Measurements from ENCODE around the gene TSPAN31. TPM values are rescaled to one million over a fixed set of nuclear protein-coding genes. Genes with fewer than 3 reads are reported as not detected.

TSPAN31 gene
- total and polyA plus RNA-seq, 2 of the 8 experiments (the other 6 are each of a cell fraction or from before 2014, with no cell fraction given): 15.8 to 31.4 TPM

- DNase-seq (ENCODE audit: low read depth in 1 of 2, low spot score in 2 of 2): no peak
- Histone ChIP-seq H3K9ac (replicated peaks in 1 of 4; ENCODE audit: extremely low read depth in 1 of 4, low read depth in 3 of 4, low read length in 3 of 4) (no peak overlapping the region), H4K5ac (ENCODE audit: insufficient read length, low read depth, low read length) (no peak overlapping the region), H3K4me3 (ENCODE audit: extremely low read depth in 1 of 4, insufficient read depth in 2 of 4, low read depth in 3 of 4, low read length in 4 of 4) (no peak overlapping the region), H3K4me2 (ENCODE audit: insufficient read depth in 1 of 2, low read depth in 2 of 2, low read length in 2 of 2) (no peak overlapping the region), H2BK15ac (ENCODE audit: low read length) (no peak overlapping the region), H3K4me1 (replicated peaks in 1 of 4; ENCODE audit: control insufficient read depth in 3 of 4, insufficient read depth in 4 of 4, low read length in 3 of 4) (no peaks in the 10 kb centered on the region), H3K27ac (ENCODE audit: low read depth, low read length) (no peak overlapping the region), H3K23ac (ENCODE audit: insufficient read length) (no peak overlapping the region), H2BK12ac (ENCODE audit: low read depth, low read length) (no peak overlapping the region), H3K4ac (replicated peaks; ENCODE audit: insufficient read length, low read depth, low read length) (no peak overlapping the region), H3K56ac (replicated peaks; ENCODE audit: insufficient read length, low read depth, low read length) (no peak overlapping the region), H3K14ac (ENCODE audit: insufficient read length) (no peak overlapping the region), H4K20me1 (replicated peaks in 1 of 2; ENCODE audit: control insufficient read depth in 1 of 2, insufficient read depth in 2 of 2, low read length in 2 of 2) (peaks cover 0 to 1% of the 10 kb centered on the region in 2 experiments), H4K91ac (replicated peaks; ENCODE audit: insufficient read length, low read length) (no peak overlapping the region), H3K79me2 (ENCODE audit: control insufficient read depth in 1 of 2, insufficient read depth in 2 of 2, low read length in 2 of 2) (no peaks in the 10 kb centered on the region), H2AFZ (ENCODE audit: low read length) (no peak overlapping the region), H3K79me1 (ENCODE audit: low read depth, low read length) (no peaks in the 10 kb centered on the region), H3K27me3 (replicated peaks in 1 of 4; ENCODE audit: control insufficient read depth in 3 of 4, extremely low read depth in 1 of 4, insufficient read depth in 3 of 4, low read length in 3 of 4) (no peaks in the 10 kb centered on the region), H3K18ac (ENCODE audit: extremely low read depth, low read length) (no peak overlapping the region), H3K23me2 (ENCODE audit: low read depth, low read length) (no peaks in the 10 kb centered on the region), H2BK20ac (ENCODE audit: low read length) (no peak overlapping the region), H3K36me3 (ENCODE audit: control insufficient read depth in 2 of 4, insufficient read depth in 4 of 4, low read length in 3 of 4) (no peaks in the 10 kb centered on the region; a peak in 1 of 8 replicates), H3K9me3 (ENCODE audit: insufficient read depth in 2 of 2, low read depth in 1 of 2, low read length in 1 of 2) (no peaks in the 10 kb centered on the region), H2BK5ac (ENCODE audit: low read depth, low read length) (no peak overlapping the region), H4K8ac (ENCODE audit: extremely low read depth, insufficient read depth, low read length) (no peak overlapping the region), H2AK5ac (ENCODE audit: low read depth, low read length) (no peak overlapping the region), H2BK120ac (replicated peaks; ENCODE audit: low read depth, low read length) (no peak overlapping the region)
- no peak for FAIRE-seq
- WGBS, 2 experiments (ENCODE audit: extremely low coverage in 1 of 2, insufficient coverage in 1 of 2, insufficient read length in 1 of 2, insufficient replicate concordance in 2 of 2, low coverage in 1 of 2, low lambda C conversion rate in 2 of 2, missing lambda C conversion rate in 1 of 2): 77% methylated on average over 3 of the region's 3 CpGs; no CpG with 5 or more reads in 1 of the 2 experiments
- no peak for TF ChIP-seq CREB1 (IDR thresholded peaks at IDR 0.05)
- ChIA-PET CTCF (ENCODE audit: partially characterized antibody) (interaction anchor here (0.6 to 2.1 kb wide), 4 partner anchors 13 to 309 kb away, joined by 3 to 6 read pairs (median 4); no protein-coding TSS in a partner anchor), POLR2A (ENCODE audit: partially characterized antibody) (interaction anchor here (0.8 kb wide), 1 partner anchor 9 kb away, joined by 3 read pairs; no protein-coding TSS in a partner anchor)
Measured at GRCh38 chr12:57707250-57707649, 37.6 kb upstream of the TSPAN31 start.

Measured in H1 (cell line).